GM19455 (cell line): ENCODE results near the gene ATP4A.

ENCODE experiments used
- ATAC-seq: cut with Tn5 transposase; IDR thresholded peaks from one replicate; pipeline ENCODE4 v1.9.1; 2021; ENCODE audit not compliant: unreplicated experiment

Gene ATP4A

DNA sequence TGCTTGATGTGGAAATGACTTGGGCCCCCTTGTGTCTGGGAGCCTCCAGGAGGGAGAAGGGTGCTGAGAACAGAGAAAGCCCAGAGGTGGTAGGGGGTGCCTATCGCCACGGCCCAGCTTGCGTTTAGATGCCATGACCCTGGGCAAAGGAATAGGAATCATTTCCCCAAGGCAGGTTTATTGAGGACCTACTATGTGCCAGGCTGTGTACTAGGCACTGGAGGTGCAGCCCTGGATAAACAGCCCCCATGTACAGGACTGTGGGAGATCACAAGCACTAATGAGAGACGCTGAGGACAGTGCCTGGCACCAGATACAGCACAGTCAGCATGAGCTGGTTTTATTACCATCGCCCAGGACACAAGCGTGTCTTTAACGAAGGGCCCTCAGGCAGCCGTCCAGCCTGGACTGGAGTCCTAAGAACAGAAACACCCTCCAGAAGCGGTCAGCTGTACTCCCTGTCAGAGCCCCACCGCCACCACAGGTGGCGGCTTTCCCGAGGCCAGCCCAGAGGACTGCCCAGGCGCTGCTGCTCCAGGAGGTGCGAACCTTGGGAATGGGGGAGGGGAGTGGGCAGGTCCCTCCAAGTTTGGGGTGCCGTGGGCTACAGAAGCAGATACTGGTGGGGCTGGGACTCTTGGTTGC, 13.5 kb downstream of the ATP4A start:
- no peak for ATAC-seq

- ATAC-seq: no peak
Observed at GRCh38 chr19:35549174-35549788, 14.2 kb downstream of the ATP4A start.

- no peak for ATAC-seq
Observed at GRCh38 chr19:35546532-35546931, 16.9 kb downstream of the ATP4A start.

DNA sequence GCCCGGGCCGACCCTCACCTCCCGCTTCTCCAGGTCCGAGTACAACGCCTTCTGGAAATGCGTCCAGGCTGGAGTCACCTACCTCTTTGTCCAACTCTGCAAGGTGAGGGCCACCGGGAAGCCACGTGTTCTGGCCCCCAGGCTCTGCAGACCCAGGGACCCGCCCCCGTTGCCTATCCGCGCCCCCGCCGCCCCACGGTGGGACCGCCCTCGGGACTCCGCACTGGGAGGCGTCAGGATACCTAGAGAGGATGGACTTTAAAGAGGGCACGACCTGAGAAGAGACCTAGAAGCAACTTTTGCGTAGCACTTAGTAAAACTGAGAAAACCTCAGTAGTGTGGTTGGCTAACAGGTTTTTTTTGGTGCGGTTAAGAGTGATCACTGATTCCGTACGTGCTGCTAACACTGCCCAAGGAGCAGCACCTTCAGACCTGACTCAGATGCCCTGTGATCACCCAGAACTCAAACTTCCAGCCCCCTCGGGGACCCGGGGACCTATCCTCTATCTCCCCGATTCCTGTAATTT, 17.5 kb downstream of the ATP4A start:
- ATAC-seq: peak; percentile 47

- ATAC-seq: peak; percentile 73
Observed at GRCh38 chr19:35545001-35545854, 18.2 kb downstream of the ATP4A start, which contains the start of gene TMEM147. Gene TMEM147, plus strand, starts transcription at chr19:35545626. Its CDS starts 114 bp downstream, at chr19:35545740.

- no peak for ATAC-seq
Observed at GRCh38 chr19:35544110-35544802, 19.2 kb downstream of the ATP4A start.

GRCh38 chr19:35543280-35544109, 20.0 kb downstream of the ATP4A start:
- ATAC-seq: no peak

GRCh38 chr19:35542209-35542608, 21.2 kb downstream of the ATP4A start:
- ATAC-seq: no peak

DNA sequence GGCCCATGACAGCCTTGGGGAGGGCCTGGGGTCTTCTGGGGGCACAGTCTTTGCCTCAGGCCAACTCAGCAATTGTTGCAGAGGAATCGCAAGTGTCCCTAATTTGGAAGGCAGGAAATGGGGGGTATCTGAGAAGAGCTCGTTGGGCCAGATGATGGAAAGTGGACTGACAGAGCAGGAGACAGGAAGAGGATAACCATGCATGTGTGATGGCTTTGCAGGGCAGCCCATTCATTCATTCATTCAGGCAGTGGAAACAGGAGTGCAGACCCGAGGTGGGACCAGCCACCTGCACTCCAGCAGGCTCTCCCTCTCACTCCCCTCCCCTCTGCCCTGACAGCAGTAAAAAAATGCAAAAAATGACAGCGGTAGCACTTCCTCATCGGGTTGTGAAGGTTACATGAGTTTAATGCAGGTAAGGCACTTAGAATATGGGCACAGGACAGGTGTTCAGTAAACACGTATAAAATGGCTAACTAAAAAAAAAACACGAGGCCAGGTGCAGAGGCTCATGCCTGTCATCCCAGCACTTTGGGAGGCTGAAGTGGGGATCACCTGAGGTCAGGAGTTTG, 23.0 kb downstream of the ATP4A start:
- no peak for ATAC-seq

GRCh38 chr19:35539850-35540249, 23.6 kb downstream of the ATP4A start:
- no peak for ATAC-seq

DNA sequence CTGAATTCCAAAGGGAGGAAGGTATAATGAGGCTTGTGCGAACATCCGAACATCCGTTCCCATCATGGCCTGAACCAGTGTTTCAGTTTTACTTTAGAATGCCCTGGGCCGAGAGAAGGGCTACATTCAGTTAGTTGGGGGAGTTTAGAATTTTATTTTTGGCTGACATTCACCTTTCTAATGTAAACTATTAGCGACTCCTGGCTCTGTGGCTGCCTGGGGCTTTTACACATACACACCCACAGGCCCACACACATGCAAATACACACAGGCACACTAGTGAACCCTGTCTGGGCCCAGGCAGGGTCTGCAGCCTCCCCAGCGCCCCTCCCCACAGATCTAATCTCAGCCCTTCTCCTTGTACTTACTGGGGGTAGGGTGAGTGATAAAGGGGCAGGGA, 24.1 kb downstream of the ATP4A start:
- ATAC-seq: no peak

GRCh38 chr19:35534803-35535480, 28.5 kb downstream of the ATP4A start:
- no peak for ATAC-seq

- ATAC-seq: no peak
Observed at GRCh38 chr19:35533822-35534392, 29.6 kb downstream of the ATP4A start.

- no peak for ATAC-seq
Observed at GRCh38 chr19:35533201-35533821, 30.1 kb downstream of the ATP4A start, which contains the start of gene GAPDHS. Gene GAPDHS, plus strand, starts transcription at chr19:35533456. Its CDS starts 72 bp downstream, at chr19:35533528.

- no peak for ATAC-seq
Observed at GRCh38 chr19:35531291-35531690, 32.2 kb downstream of the ATP4A start.

- ATAC-seq: no peak
Observed at GRCh38 chr19:35529241-35530218, 33.9 kb downstream of the ATP4A start.
